Fibroblast of villous mesenchyme (primary cell): ENCODE measurements around the gene ARHGDIA. TPM values are rescaled to one million over a fixed set of nuclear protein-coding genes. Genes with fewer than 3 reads are reported as not detected.

Source experiments
- DNase-seq: peaks from one replicate; pipeline ENCODE4 v3.0.0-alpha.2; 2010; ENCODE audit warnings: low read depth
- H3K4me3 ChIP-seq: 2 replicates; pipeline ENCODE4 v1.5.1; 2011; ENCODE audit warnings: low read depth, mild to moderate bottlenecking, low read length
- total RNA-seq: library from RNA; depleted of rRNA; stranded (reverse); fragments of >200 nt; gene quantifications from 2 replicates; pipeline ENCODE4 v1.2.3, GENCODE V29; 2012
- TF ChIP-seq, protein P1 (sequence below): IDR thresholded peaks from 2 replicates; pipeline ENCODE4 v1.5.1; 2012; ENCODE audit warnings: low read depth, mild to moderate bottlenecking, low read length; ENCODE audit not compliant: insufficient read depth

The ARHGDIA gene
- total RNA-seq, 1 donor = 106 TPM

GRCh38 chr17:81854974-81855774 lies 16.0 kb downstream of the ARHGDIA start:
- no peak for DNase-seq
- TF ChIP-seq, protein P1, sequence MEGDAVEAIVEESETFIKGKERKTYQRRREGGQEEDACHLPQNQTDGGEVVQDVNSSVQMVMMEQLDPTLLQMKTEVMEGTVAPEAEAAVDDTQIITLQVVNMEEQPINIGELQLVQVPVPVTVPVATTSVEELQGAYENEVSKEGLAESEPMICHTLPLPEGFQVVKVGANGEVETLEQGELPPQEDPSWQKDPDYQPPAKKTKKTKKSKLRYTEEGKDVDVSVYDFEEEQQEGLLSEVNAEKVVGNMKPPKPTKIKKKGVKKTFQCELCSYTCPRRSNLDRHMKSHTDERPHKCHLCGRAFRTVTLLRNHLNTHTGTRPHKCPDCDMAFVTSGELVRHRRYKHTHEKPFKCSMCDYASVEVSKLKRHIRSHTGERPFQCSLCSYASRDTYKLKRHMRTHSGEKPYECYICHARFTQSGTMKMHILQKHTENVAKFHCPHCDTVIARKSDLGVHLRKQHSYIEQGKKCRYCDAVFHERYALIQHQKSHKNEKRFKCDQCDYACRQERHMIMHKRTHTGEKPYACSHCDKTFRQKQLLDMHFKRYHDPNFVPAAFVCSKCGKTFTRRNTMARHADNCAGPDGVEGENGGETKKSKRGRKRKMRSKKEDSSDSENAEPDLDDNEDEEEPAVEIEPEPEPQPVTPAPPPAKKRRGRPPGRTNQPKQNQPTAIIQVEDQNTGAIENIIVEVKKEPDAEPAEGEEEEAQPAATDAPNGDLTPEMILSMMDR = no peak
- no peak overlapping the region for H3K4me3 ChIP-seq

DNA sequence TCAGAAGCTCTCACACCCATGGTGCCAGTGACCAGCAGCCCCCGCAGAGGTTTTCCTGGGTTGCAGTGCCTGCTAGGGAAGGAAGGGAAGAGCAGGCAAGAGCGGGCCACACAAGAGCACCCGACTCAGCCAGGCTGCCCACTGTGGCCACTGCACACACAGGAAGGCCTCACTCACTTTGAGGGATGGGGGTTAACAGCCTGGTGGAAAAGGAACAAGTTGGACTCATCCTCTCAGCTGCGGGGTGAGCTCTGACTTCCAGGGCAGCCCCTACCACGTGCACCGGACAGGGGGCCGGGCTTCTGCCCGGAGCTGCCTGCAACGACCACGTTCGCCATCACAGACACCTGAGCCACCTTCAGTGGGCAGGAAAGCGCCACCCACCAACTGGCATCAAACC lies 18.9 kb downstream of the ARHGDIA start:
- TF ChIP-seq, protein P1 = no peak
- H3K4me3 ChIP-seq = no peak overlapping the region
- no peak for DNase-seq

GRCh38 chr17:81851423-81851822 lies 19.7 kb downstream of the ARHGDIA start:
- no peak for DNase-seq
- TF ChIP-seq, protein P1 = no peak

GRCh38 chr17:81849457-81849856 lies 21.7 kb downstream of the ARHGDIA start:
- TF ChIP-seq, protein P1 = no peak

More at GRCh38 chr17:81851423-81851822, 19.7 kb downstream of the ARHGDIA start:
- H3K4me3 ChIP-seq = no peak overlapping the region

DNA sequence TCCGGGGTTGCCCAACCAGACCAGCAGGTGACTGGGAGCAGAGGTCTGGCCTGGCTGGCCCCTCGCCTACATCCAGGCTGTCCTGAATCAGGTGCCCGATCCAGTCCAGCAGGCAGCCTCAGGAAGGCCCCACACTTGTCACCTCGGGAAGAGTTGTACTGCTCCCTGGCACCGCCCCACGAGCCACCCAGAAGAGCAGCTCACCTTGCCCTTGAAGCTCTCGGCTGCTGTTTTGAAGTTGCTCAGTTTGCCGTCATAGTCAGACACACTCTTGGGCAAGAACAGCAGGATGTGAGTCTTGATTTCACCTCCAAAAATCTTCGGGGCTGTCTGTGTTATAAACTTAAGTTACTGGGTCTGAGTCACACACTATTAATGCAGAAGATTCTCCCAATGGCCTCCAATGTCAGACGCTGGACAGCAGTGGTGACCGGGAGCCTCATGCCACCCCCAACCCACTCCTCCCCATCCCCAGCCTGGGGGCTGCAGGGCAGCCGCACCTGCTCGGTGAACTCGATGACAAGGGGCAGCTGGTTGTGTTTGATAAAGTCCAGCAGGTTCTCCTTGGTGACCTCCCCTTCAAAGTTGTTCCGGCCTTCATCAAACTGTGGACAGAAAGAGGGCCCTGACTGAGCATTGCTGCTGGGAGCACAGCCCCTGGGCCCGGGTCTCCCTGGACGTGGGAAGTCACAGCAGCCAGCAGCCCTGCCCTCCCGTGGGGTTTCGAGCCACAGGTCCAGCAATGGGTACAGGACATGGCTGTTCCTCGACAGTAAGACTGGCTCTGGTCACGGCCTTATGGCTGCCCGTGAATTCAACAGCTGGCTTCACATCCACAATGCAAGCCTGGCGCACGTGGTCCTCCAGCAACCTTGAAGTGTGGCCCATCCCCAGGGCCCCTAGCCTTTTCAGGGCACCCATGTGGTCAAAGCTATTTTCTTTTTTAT lies 24.1 kb downstream of the ARHGDIA start:
- no peak for DNase-seq
- TF ChIP-seq, protein P1 = no peak
- H3K4me3 ChIP-seq = no peak overlapping the region

More at GRCh38 chr17:81849457-81849856, 21.7 kb downstream of the ARHGDIA start:
- no peak for DNase-seq
- no peak overlapping the region for H3K4me3 ChIP-seq

GRCh38 chr17:81845881-81846742 lies 25.0 kb downstream of the ARHGDIA start:
- DNase-seq = no peak
- no peak overlapping the region for H3K4me3 ChIP-seq
- TF ChIP-seq, protein P1 = no peak
